Right lobe of liver (tissue), 6 donors: Measurements from ENCODE around the gene SPTLC2. TPM values are rescaled to one million over a fixed set of nuclear protein-coding genes. Genes with fewer than 3 reads are reported as not detected.

ENCODE experiments used
- ATAC-seq, 4 donors: fragments of 200-7000 bp; cut with Tn5 transposase; one replicate each; pipeline ENCODE4 v1.9.1; 2020; ENCODE audit warnings: mild to moderate bottlenecking in 4 of 4, moderate library complexity in 4 of 4
- DNase-seq, 3 donors: peaks; one replicate each; pipeline ENCODE4 v3.0.0-alpha.2; 2020
- H3K27ac ChIP-seq, 3 donors: fragments of 200-600 bp; one replicate each; pipeline ENCODE4 v1.8.0; 2022
- H3K27me3 ChIP-seq, 2 donors: fragments of 200-600 bp; one replicate each; pipeline ENCODE4 v1.8.0; 2022
- H3K36me3 ChIP-seq, 4 donors: fragments of 200-600 bp; sonication (generic) in 1 of 4; one replicate each; pipeline versions ENCODE4 v1.5.1 to v1.8.0; 2017 to 2022; ENCODE audit warnings: control low read depth in 1 of 4
- H3K4me1 ChIP-seq, 4 donors: fragments of 200-600 bp; sonication (generic) in 1 of 4; one replicate each; pipeline versions ENCODE4 v1.5.1 to v1.8.0; 2017 to 2022; ENCODE audit warnings: control low read depth in 1 of 4
- H3K4me3 ChIP-seq, 3 donors: fragments of 200-600 bp; one replicate each; pipeline ENCODE4 v1.8.0; 2022
- H3K9me3 ChIP-seq, 4 donors: fragments of 200-600 bp; sonication (generic) in 1 of 4; one replicate each; pipeline versions ENCODE4 v1.5.1 to v1.8.0; 2017 to 2022; ENCODE audit warnings: control low read depth in 1 of 4
- CTCF ChIP-seq, 4 donors: fragments of 200-600 bp in 3 of 4; fragments of 450-650 bp in 1 of 4; IDR thresholded peaks; one replicate each; pipeline versions ENCODE4 v1.5.1 to v1.8.0; 2016 to 2022; ENCODE audit warnings: antibody characterized with exemption in 4 of 4, mild to moderate bottlenecking in 2 of 4
- POLR2A ChIP-seq: fragments of 450-650 bp; IDR thresholded peaks from one replicate; pipeline ENCODE4 v1.6.1; 2017; ENCODE audit warnings: antibody characterized with exemption, mild to moderate bottlenecking
- WGBS: methylation state at CpG from one replicate; pipeline ENCODE4 v1.1.6; 2018; ENCODE audit warnings: low coverage, low lambda C conversion rate; ENCODE audit not compliant: insufficient coverage; ENCODE audit errors: missing lambda C conversion rate; 5-methylcytosine and 5-hydroxymethylcytosine counted together
- intact Hi-C, 2 donors: fragments of 100-400 bp; cut with DNase I; formaldehyde crosslinking; loops; one replicate each; pipeline versions ENCODE4 v1.11.2 to v1.14.1; 2022
- total RNA-seq, 6 experiments: library from RNA; depleted of rRNA in 2 of 6; stranded (reverse); fragments of >200 nt in 2 of 6; fragmentation: NEBNext Ultra II Directional in 3 of 6; extraction: Animal tissue kit (Norgen Biotek cat#: 25700) in 3 of 6; gene quantifications; one replicate each; pipeline versions ENCODE4 v1.1.0 to v1.2.4, GENCODE V29; 2016 to 2023
- donor health status: DM: no; HTN: yes; CAD: no.
- donor health status: DM: no; HTN: no; CAD: no.
- donor health status: DM: no; HTN: no; CAD: no.
- donor health status: DM: no; HTN: yes; CAD: no.
- donor health status: DM: no; HTN: yes; CAD: no.

Gene SPTLC2
- total RNA-seq, 6 experiments from 2014 or later, result 5.9 to 16.4 (median 10.7) TPM

- peaks cover 0 to 3% (median 0%) of the 10 kb centered on the region in 4 donors for H3K9me3 ChIP-seq
- ATAC-seq, result no peak
- no peak overlapping the region for H3K27ac ChIP-seq
- H3K36me3 ChIP-seq, result no peaks in the 10 kb centered on the region
- no peak overlapping the region for H3K4me3 ChIP-seq
- H3K27me3 ChIP-seq, result no peaks in the 10 kb centered on the region
- no peak for DNase-seq
- peaks cover 0 to 4% (median 0%) of the 10 kb centered on the region in 4 donors for H3K4me1 ChIP-seq
- intact Hi-C loops, result no loop called here
- WGBS, result 76% methylated on average over 10 of the region's 16 CpGs
- TF ChIP-seq CTCF (IDR thresholded peaks at IDR 0.05) (no peak), POLR2A (no peak)
Observed at GRCh38 chr14:77620222-77620870, 3.9 kb upstream of the SPTLC2 start.

- TF ChIP-seq CTCF (IDR thresholded peaks at IDR 0.05), result no peak
- TF ChIP-seq POLR2A, result no peak
- H3K4me3 ChIP-seq, result no peak overlapping the region
- peaks cover 0 to 3% (median 0%) of the 10 kb centered on the region in 4 donors for H3K9me3 ChIP-seq
- H3K27me3 ChIP-seq, result no peaks in the 10 kb centered on the region
- 81% methylated on average over 5 of the region's 6 CpGs for WGBS
- DNase-seq (no peak), ATAC-seq (no peak)
- no peaks in the 10 kb centered on the region for H3K36me3 ChIP-seq
- H3K27ac ChIP-seq, result no peak overlapping the region
- intact Hi-C loops, result no loop called here
- H3K4me1 ChIP-seq, result peaks cover 0 to 8% (median 0%) of the 10 kb centered on the region in 4 donors
Observed at GRCh38 chr14:77618381-77618970, 2.0 kb upstream of the SPTLC2 start.

- TF ChIP-seq POLR2A (no peak), CTCF (IDR thresholded peaks at IDR 0.05) (no peak)
- peak overlapping the region; percentile 70 to 88 (median 76) for H3K4me3 ChIP-seq
- H3K27ac ChIP-seq, result peak overlapping the region; percentile 51 to 76 (median 54)
- H3K4me1 ChIP-seq, result peaks cover 0 to 8% (median 0%) of the 10 kb centered on the region in 4 donors
- H3K9me3 ChIP-seq, result peaks cover 0 to 3% (median 0%) of the 10 kb centered on the region in 4 donors
- ATAC-seq (peak in 2 of 4 donors; percentile 4 to 10), DNase-seq (no peak)
- intact Hi-C loops, result no loop called here
- WGBS, result 0% methylated on average over 2 of the region's 32 CpGs
- no peaks in the 10 kb centered on the region for H3K27me3 ChIP-seq
- no peaks in the 10 kb centered on the region for H3K36me3 ChIP-seq
Observed at GRCh38 chr14:77616133-77616453, 344 bp downstream of the SPTLC2 start.

GRCh38 chr14:77615361-77616132 lies 890 bp downstream of the SPTLC2 start:
- no peak for DNase-seq
- H3K4me1 ChIP-seq, result peaks cover 0 to 8% (median 0%) of the 10 kb centered on the region in 4 donors
- peak overlapping the region; percentile 70 to 88 (median 76) for H3K4me3 ChIP-seq
- H3K36me3 ChIP-seq, result no peaks in the 10 kb centered on the region
- intact Hi-C loops, result no loop called here
- peak overlapping the region; percentile 51 to 76 (median 54) for H3K27ac ChIP-seq
- TF ChIP-seq CTCF (IDR thresholded peaks at IDR 0.05) (no peak), POLR2A (no peak)
- H3K27me3 ChIP-seq, result no peaks in the 10 kb centered on the region
- no peak for ATAC-seq
- 15% methylated on average over 16 of the region's 16 CpGs for WGBS
- peaks cover 0 to 3% (median 0%) of the 10 kb centered on the region in 4 donors for H3K9me3 ChIP-seq
